ENCODE data around the gene STT3B.

Gene STT3B

GRCh38 chr3:31652296-31652695 is 119.6 kb downstream of the STT3B start:
- DNase-seq (ENCODE audit: low spot score): no peak

GRCh38 chr3:31653464-31653863 is 120.7 kb downstream of the STT3B start:
- DNase-seq (ENCODE audit: low spot score): no peak

- DNase-seq (ENCODE audit: low spot score): no peak
Measured at GRCh38 chr3:31654998-31655397, 122.3 kb downstream of the STT3B start.

DNA sequence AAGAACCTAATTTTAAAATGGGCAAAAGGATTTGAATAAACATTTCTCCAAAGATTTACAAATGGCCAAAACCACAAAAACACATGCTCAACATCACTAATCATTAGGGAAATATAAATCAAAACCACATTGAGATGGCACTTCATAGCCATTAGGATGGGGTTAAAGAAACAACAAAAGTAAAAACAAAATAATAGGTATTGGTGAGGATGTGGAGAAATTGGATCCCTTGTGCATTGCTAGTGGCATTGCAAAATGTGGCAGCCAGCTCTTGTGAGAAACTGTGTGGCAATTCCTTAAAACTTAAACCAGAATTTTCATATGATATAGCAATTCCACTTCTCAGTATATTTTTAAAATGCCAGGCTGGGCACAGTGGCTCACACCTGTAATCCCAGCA is 126.5 kb downstream of the STT3B start:
- no peak for DNase-seq (ENCODE audit: low spot score)

GRCh38 chr3:31661286-31661685 is 128.6 kb downstream of the STT3B start:
- no peak for DNase-seq (ENCODE audit: low spot score)

- no peak for DNase-seq (ENCODE audit: low spot score)
Measured at GRCh38 chr3:31661993-31662670, 129.4 kb downstream of the STT3B start.

- DNase-seq (ENCODE audit: low spot score): no peak
Measured at GRCh38 chr3:31664031-31664430, 131.3 kb downstream of the STT3B start.

GRCh38 chr3:31667582-31667981 is 134.9 kb downstream of the STT3B start:
- no peak for DNase-seq (ENCODE audit: low spot score)

GRCh38 chr3:31668242-31668641 is 135.5 kb downstream of the STT3B start:
- no peak for DNase-seq (ENCODE audit: low spot score)

GRCh38 chr3:31670136-31670535 is 137.4 kb downstream of the STT3B start:
- DNase-seq (ENCODE audit: low spot score): no peak

- no peak for DNase-seq (ENCODE audit: low spot score)
Measured at GRCh38 chr3:31670722-31671121, 138.0 kb downstream of the STT3B start.

GRCh38 chr3:31671451-31671850 is 138.7 kb downstream of the STT3B start:
- DNase-seq (ENCODE audit: low spot score): no peak

- no peak for DNase-seq (ENCODE audit: low spot score)
Measured at GRCh38 chr3:31671976-31672375, 139.3 kb downstream of the STT3B start.

DNA sequence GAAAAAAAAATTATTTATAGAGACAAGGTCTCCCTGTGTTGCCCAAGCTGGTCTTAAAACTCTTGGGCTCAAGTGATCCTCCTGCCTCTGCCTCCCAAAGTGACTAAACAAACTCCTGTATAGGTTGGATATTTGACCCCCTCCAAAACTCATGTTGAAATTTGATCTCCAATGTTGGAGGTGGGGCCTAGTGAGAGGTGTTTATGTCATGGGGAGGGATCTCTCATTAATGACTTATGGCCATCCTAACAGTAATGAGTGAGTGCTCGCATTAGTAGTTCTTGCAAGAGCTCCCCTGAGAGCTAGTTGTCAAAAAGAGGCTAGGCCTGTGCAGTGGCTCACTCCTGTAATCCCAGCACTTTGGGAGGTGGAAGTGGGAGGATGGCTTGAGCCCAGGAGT is 141.2 kb downstream of the STT3B start:
- no peak for DNase-seq (ENCODE audit: low spot score)

DNA sequence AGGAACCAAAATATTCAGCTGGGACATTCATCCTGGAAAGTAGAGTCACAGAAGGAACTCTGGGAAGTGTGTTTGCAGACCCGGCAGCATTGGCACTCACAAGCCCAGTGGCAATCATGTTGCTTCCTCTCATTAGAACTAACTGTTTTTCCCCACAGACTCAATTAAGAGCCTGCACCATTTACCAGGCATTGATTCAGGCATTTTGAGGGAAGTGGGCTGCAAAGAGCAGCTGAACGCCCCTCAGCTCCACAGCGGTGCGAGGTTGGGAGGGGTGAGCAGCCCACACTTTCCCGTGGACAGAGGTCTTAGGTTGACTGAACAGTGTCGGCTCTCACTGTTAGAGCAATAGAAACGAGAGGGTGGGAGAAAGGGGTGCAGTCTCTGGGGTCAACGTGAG is 143.8 kb downstream of the STT3B start:
- DNase-seq (ENCODE audit: low spot score): no peak

DNA sequence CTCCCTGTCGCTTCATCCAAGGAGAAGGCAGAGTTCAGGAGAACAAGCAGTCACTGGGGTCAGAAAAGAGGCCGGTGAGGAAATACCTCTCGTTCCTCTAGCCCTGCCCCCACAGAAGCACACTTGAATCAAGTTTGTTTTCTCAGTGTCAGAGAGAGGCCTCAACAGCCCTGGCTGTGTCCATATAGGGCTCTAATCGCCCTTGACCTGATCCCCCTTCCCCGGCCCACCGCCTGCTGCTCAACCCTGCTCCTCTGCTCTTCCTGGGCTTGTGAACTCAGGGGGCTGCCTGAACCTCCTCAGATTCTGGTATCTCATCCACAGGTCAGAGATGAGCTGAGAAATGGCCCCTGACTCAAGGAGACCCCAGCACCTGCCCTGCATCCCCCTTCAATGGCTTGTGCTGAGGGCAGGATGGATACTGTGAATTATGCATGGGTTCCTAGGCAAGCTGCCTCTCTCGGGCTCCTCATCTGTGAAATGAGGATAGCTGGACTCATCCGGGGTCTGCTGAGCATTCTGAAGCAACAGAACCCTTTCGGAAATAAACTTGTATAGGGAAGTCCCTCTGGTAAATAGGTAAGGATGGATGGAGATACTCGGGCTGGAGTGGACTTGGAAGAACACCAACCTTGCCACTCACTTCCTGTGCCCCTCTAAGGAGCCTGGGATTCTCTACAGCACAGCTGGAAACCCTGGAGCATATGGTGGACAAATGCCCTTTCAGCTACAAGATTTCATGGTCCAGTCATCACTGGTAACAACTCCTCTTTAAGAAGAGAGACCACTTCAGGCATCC is 147.5 kb downstream of the STT3B start:
- DNase-seq (ENCODE audit: low spot score): no peak

All from COLO829 (cell line).